Natural killer cell treated with Interleukin-12 subunit alpha and Interleukin-12 subunit beta and Interleukin-15 and Interleukin-18, amount 100 ng/mL, for 72 hours (primary cell): ENCODE data around the gene CRYGA. TPM values are rescaled to one million over a fixed set of nuclear protein-coding genes. Genes with fewer than 3 reads are reported as not detected.

ENCODE experiments used
- ATAC-seq, 2 donors: fragments of 150-1000 bp; cut with Tn5 transposase in 1 of 2; sonication (Bioruptor Pico), chemical (Tn5 transposase) in 1 of 2; 2 replicates each; pipeline ENCODE4 v1.10.0; 2021
- DNase-seq: peaks from one replicate; pipeline ENCODE4 v3.0.0; 2022; ENCODE audit warnings: low spot score
- H3K27ac Mint-ChIP-seq, 2 donors: 1 replicate in 1 of 2; 2 replicates in 1 of 2; pipeline ENCODE4 v1.8.0; 2022; ENCODE audit warnings: mixed read lengths in 2 of 2, mild to moderate bottlenecking in 1 of 2, moderate library complexity in 1 of 2
- H3K27me3 Mint-ChIP-seq, 2 donors: 1 replicate in 1 of 2; 2 replicates in 1 of 2; pipeline ENCODE4 v1.8.0; 2022; ENCODE audit warnings: mixed read lengths in 2 of 2
- H3K36me3 Mint-ChIP-seq: one replicate; pipeline ENCODE4 v1.8.0; 2022; ENCODE audit warnings: mixed read lengths
- H3K4me1 Mint-ChIP-seq, 2 donors: 1 replicate in 1 of 2; 2 replicates in 1 of 2; pipeline ENCODE4 v1.8.0; 2022; ENCODE audit warnings: low read depth in 2 of 2, mixed read lengths in 2 of 2, mild to moderate bottlenecking in 1 of 2
- H3K4me3 Mint-ChIP-seq: one replicate; pipeline ENCODE4 v1.8.0; 2022; ENCODE audit warnings: mixed read lengths
- H3K9me3 Mint-ChIP-seq: 2 replicates; pipeline ENCODE4 v1.8.0; 2022; ENCODE audit warnings: mixed read lengths
- total RNA-seq, 2 donors: library from RNA; stranded (reverse); gene quantifications; one replicate each; pipeline ENCODE4 v1.2.3, GENCODE V29; 2022

Gene CRYGA
- total RNA-seq, 2 donors from 2014 or later = not detected

DNA sequence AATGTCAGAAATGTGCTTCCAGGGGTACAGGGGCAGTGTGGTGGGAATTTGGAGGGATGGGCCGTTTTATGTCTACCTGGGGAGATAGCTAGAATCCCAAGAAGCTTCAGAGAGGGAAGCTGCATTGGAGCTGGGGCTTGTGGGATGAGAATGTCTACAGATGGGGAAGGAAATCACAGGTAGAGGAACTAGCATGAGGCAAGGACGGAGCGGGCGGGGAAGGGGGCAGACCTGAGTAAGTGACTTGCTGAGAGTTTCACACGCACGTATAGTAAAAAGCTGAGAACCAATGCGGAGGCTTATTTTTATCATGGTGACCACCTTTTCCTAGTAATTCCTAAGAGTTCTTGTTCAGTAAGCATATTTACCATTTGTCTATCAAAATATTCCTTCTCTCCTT is 20.1 kb upstream of the CRYGA start:
- DNase-seq (no peak), ATAC-seq (no peak)
- Mint-ChIP-seq H3K9me3 (no peaks in the 10 kb centered on the region), H3K36me3 (no peaks in the 10 kb centered on the region), H3K27ac (peak overlapping the region in 1 of 2 donors; percentile 23), H3K4me3 (no peak overlapping the region), H3K4me1 (peaks cover 0 to 5% of the 10 kb centered on the region in 2 donors), H3K27me3 (peaks cover 21 to 23% of the 10 kb centered on the region in 2 donors)

DNA sequence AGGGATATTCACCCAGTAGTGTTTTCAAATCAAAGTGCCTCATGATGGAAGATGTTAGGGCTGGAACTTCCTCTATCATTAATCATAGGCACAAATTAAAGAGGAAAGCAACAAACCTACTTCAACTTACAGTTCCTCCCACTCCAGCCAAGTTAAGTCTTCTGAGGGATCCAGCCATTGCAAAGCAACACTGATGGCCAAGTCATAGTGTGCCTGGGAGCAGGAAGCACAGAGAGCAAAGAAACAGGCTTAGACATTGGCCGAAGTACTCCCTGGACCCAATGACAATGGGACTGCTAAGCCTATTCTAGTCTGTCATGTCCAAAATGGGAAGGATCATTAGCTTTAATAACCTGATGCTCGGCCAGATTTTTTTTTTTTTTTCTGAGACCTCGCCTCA is 19.4 kb upstream of the CRYGA start:
- Mint-ChIP-seq H3K4me3 (no peak overlapping the region), H3K27ac (peak overlapping the region in 1 of 2 donors; percentile 23), H3K4me1 (peaks cover 0 to 5% of the 10 kb centered on the region in 2 donors), H3K36me3 (no peaks in the 10 kb centered on the region), H3K9me3 (no peaks in the 10 kb centered on the region), H3K27me3 (peaks cover 20 to 23% of the 10 kb centered on the region in 2 donors)
- DNase-seq = no peak
- no peak for ATAC-seq

DNA sequence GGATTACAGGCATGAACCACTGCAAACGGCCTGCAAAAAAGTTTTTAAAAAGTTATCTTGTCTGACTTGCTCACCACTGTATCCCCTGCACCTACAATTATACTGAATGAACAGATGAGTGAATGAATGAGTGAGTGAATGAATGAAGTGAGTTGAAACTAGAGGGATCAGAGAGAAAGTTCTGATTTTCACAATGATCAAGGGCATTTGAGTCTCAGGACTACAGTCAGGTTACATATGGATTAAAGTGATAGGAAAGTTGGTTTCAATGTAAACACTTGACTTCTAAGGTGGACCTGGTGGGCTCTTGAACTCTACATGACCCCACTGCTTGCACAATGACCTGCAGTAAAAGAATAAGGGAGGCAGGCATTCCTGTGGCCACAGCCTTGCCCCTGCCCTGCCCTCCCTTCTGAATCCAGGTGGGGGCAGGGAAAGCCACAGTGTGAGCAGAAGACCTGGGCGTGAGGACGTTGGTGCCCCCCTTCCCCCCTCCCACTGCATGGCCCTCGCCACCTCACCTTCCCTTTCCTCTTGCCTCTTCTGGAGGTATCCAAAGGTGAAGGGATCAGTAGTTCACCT is 15.7 kb upstream of the CRYGA start:
- DNase-seq = no peak
- H3K4me1 Mint-ChIP-seq = peaks cover 6 to 7% of the 10 kb centered on the region in 2 donors
- peaks cover 15 to 21% of the 10 kb centered on the region in 2 donors for H3K27me3 Mint-ChIP-seq
- H3K36me3 Mint-ChIP-seq = no peaks in the 10 kb centered on the region
- ATAC-seq = no peak
- no peaks in the 10 kb centered on the region for H3K9me3 Mint-ChIP-seq
- no peak overlapping the region for H3K27ac Mint-ChIP-seq
- H3K4me3 Mint-ChIP-seq = no peak overlapping the region

DNA sequence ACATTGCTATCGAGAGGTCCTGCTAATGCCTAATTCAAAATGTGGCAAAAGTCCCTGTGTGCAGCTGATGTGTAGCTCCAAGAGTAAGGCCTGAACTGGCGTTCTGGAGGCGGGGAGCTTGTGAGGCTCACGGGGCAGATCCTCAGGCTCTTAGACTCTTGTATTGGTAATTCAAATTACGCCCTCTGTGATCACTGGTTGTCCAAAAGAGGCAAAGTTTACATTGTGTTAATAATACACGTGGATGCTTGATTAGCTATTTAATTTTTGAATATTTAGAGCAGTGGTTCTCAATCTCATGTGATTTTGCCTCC is 12.4 kb upstream of the CRYGA start:
- Mint-ChIP-seq H3K36me3 (no peaks in the 10 kb centered on the region), H3K27ac (no peak overlapping the region), H3K27me3 (peaks cover 7 to 14% of the 10 kb centered on the region in 2 donors), H3K4me1 (peaks cover 2 to 6% of the 10 kb centered on the region in 2 donors), H3K9me3 (no peaks in the 10 kb centered on the region), H3K4me3 (no peak overlapping the region)
- DNase-seq (no peak), ATAC-seq (no peak)

DNA sequence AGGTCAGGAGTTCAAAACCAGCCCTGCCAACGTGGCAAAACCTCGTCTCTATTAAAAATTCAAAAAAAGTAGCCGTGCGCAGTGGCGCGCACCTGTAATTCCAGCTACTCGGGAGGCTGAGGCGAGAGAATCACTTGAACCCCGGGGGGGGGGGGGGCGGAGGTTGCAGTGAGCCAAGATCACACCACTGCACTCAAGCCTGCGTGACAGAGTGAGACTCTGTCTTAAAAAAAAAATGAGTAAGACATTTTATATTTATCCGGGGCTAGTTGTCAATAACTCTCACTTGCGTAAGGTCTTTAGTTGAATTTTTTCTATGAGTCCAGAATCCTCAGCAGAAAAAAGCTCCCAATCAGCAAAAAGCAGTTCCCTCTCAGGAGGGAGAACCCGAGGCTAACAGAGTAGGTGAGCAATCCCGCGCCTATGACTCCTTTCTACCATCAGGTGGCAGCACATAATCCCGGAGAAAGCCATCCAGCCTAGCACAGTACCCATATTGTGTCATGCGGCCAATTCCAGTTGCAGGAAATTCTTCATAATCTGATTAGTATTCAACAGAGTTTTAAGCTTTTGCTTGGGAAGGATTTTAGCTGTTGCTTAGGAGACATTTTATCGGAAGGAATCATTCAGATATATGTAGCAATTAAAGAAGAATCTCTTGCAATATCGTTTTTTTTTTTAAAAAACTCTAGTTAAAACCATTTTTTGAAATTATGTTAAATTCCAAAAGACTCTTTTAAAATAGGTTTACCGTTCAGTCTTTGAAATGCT is 11.9 kb upstream of the CRYGA start:
- ATAC-seq (peak; percentile 85 to 86), DNase-seq (peak; percentile 72)
- no peaks in the 10 kb centered on the region for H3K9me3 Mint-ChIP-seq
- H3K27ac Mint-ChIP-seq = no peak overlapping the region
- no peaks in the 10 kb centered on the region for H3K36me3 Mint-ChIP-seq
- peaks cover 7 to 15% of the 10 kb centered on the region in 2 donors for H3K27me3 Mint-ChIP-seq
- no peak overlapping the region for H3K4me3 Mint-ChIP-seq
- H3K4me1 Mint-ChIP-seq = peaks cover 2 to 6% of the 10 kb centered on the region in 2 donors

DNA sequence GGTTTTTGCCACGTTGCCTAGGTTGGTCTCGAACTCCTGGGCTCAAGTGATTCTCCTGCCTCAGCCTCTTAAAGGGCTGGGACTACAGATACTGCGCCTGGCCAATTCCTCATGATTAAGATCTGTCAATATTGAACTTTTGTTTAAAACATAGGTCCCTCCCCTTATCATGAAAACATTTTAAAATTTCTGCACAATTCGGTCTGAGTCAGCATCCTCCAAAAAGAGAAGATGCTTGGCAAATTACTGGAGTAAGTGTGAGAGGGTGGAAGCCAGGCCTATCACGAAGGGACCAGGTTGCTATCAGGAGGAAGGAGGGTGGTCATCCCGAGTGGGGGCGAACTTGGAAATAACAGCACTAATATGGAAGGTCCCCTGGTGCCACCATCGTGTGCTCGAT is 10.8 kb upstream of the CRYGA start:
- peaks cover 11 to 21% of the 10 kb centered on the region in 2 donors for H3K27me3 Mint-ChIP-seq
- no peaks in the 10 kb centered on the region for H3K36me3 Mint-ChIP-seq
- H3K27ac Mint-ChIP-seq = no peak overlapping the region
- ATAC-seq (no peak), DNase-seq (no peak)
- no peaks in the 10 kb centered on the region for H3K9me3 Mint-ChIP-seq
- no peak overlapping the region for H3K4me3 Mint-ChIP-seq
- peaks cover 2 to 6% of the 10 kb centered on the region in 2 donors for H3K4me1 Mint-ChIP-seq

DNA sequence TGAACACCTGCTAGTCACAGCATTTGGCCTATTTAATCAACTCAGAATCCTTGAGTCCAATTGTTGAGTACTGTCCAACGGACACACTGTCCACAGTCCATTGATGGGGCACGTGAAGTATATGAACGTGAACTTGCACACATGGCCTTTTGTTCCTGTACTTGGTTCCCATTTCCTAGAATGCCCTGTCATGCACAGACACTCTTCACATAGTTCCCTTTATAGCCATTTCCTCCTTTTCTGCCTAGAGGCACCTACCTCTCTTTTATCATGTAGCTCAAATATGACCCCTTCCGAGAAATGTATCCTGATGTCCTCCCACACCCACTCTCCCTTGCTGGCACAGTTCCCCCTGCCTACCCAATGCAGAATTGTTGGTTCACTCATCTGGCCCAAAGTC is 8.7 kb upstream of the CRYGA start:
- Mint-ChIP-seq H3K9me3 (no peaks in the 10 kb centered on the region), H3K4me3 (no peak overlapping the region), H3K27me3 (peaks cover 11 to 21% of the 10 kb centered on the region in 2 donors), H3K27ac (no peak overlapping the region), H3K36me3 (no peaks in the 10 kb centered on the region), H3K4me1 (peaks cover 2 to 6% of the 10 kb centered on the region in 2 donors)
- ATAC-seq (no peak), DNase-seq (no peak)

DNA sequence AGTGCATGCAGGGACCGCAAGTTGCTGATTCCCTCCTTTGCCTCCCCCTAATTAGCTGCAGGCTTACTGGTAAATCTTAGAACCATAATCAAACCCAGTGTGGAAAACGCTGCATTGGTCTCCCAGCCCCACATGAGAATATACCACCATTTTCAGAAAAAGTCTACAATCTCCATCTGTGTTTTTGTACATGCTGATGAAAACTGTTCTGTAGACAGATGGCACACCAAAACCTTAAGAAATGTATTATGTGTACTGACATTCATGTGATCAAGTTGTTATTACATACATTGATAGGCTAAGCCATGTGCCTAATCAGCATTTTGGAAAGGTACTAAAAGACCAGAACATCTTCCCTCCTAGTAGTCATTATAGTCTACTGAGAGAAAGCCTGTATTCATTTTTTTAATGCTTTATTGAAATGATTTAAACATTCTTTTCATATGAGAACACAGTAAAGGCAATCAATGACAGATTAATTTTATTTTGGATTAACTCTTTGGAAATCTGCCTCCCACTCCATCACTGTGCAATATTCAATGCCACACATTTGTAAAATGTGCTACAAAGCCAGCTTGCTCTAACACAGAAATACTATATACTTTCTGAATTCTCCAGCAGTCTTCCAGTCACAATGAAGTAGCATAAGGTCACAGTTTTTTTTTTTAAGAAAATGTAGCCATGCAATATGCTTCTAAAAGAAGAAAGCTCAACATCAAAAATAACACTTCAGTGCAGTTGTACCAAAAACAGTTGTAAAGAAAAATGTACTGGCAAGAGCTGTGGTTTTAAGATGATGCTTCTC is 1.8 kb upstream of the CRYGA start:
- ATAC-seq (no peak), DNase-seq (no peak)
- Mint-ChIP-seq H3K27ac (no peak overlapping the region), H3K36me3 (no peaks in the 10 kb centered on the region), H3K4me1 (no peaks in the 10 kb centered on the region), H3K27me3 (peaks cover 9 to 13% of the 10 kb centered on the region in 2 donors), H3K4me3 (no peak overlapping the region), H3K9me3 (no peaks in the 10 kb centered on the region)

DNA sequence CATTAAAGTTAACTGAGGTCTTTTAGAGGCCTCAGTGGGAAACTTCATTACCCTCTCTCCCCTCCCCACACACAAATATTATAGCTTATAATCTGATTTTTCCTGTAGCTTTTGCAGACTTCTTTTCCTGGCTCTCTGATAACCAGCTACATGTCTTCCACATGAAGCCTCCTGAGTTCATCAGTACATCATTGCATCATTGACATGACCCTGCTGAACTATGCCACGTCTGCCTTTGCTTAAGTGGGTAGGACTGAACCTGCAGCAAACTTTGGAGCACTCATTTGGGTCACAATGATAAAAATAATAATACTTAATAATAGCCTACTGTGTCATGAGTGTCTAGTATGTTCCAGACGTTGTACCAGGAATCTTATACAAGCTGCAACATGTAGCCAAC is 7.0 kb downstream of the CRYGA start:
- Mint-ChIP-seq H3K9me3 (no peaks in the 10 kb centered on the region), H3K4me3 (no peak overlapping the region), H3K27me3 (peaks cover 0 to 3% of the 10 kb centered on the region in 2 donors), H3K27ac (no peak overlapping the region), H3K36me3 (no peaks in the 10 kb centered on the region), H3K4me1 (no peaks in the 10 kb centered on the region)
- DNase-seq (no peak), ATAC-seq (no peak)

DNA sequence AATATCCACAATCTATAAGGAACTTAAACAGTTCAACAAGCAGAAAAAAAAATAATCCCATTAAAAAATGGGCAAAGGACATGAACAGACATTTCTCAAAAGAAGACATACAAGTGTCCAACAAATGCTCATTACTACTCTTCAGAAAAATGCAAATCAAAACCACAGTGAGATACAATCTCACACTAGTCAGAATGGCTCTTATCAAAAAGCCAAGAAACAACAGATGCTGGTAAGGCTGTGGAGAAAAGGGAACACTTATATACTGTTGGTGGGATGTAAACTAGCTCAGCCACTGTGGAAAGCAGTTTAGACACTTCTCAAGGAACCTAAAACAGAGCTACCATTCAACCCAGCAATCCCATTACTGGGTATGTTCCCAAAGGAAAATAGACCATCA is 10.2 kb downstream of the CRYGA start:
- Mint-ChIP-seq H3K9me3 (peaks cover 4% of the 10 kb centered on the region), H3K27me3 (no peaks in the 10 kb centered on the region), H3K4me3 (no peak overlapping the region), H3K36me3 (peaks cover 5% of the 10 kb centered on the region), H3K27ac (no peak overlapping the region), H3K4me1 (no peaks in the 10 kb centered on the region)
- ATAC-seq (no peak), DNase-seq (no peak)

DNA sequence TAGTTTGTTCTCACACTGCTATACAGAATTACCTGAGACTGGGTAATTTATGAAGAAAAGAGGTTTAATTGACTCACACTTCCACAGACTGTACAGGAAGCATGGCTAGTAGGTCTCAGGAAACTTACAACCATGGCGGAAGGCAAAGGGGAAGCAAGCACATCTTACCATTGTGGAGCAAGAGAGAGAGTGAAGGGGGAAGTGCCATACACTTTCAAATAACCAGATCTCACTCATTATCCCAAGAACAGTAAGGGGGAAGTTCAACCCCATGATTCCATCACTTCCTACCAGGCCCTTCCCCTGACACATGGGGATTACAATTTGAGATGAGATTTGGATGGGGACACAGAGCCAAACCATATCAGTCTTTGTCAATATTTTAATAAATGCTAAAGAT is 12.4 kb downstream of the CRYGA start:
- Mint-ChIP-seq H3K4me3 (no peak overlapping the region), H3K27ac (no peak overlapping the region), H3K36me3 (peaks cover 5% of the 10 kb centered on the region), H3K27me3 (peaks cover 0 to 3% of the 10 kb centered on the region in 2 donors), H3K9me3 (peaks cover 4% of the 10 kb centered on the region), H3K4me1 (no peaks in the 10 kb centered on the region)
- ATAC-seq (no peak), DNase-seq (no peak)

DNA sequence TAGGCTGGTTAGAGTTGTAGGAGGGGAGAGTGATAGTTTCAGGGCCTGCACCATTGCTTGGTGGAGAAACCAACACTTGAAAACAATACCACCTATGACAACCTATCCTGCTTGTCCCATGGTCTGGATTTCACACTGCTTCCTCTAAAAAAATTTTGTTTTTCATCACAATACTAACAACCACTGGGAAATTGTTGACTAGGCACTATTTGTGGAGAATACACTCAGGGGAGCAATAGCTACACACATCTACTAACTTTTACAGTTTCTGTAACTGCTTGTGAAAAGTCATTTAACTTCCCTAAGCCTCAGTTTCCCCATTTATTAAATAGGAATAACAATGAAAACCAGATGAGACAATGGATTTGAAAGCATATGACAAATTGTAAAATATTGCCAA is 13.3 kb downstream of the CRYGA start:
- Mint-ChIP-seq H3K9me3 (peaks cover 4% of the 10 kb centered on the region), H3K4me1 (no peaks in the 10 kb centered on the region)

DNA sequence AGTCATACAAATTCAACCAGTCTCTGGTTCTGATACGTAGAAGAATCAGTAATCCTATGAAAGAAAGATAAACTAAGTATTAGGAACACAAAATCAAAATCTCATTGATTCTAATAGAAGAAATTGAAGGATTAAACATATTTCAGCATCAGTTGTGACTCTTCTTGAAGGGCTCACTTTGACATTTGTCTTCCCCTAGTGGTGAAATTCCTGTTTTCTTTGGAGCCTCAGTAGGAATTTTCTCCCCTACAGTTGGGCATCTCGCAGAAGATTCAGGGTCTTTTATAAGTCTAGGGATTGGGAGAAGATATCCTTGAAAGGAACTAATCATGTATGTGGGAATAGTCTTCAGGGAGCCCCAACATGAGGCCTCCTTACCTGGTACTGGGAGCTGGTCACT is 14.6 kb downstream of the CRYGA start:
- H3K4me3 Mint-ChIP-seq = no peak overlapping the region
- no peak for DNase-seq
- peaks cover 0 to 3% of the 10 kb centered on the region in 2 donors for H3K27me3 Mint-ChIP-seq
- peaks cover 5% of the 10 kb centered on the region for H3K36me3 Mint-ChIP-seq
- no peaks in the 10 kb centered on the region for H3K4me1 Mint-ChIP-seq
- ATAC-seq = no peak
- no peak overlapping the region for H3K27ac Mint-ChIP-seq
- H3K9me3 Mint-ChIP-seq = peaks cover 4% of the 10 kb centered on the region

More for the DNA sequence above, 13.3 kb downstream of the CRYGA start:
- DNase-seq (no peak), ATAC-seq (no peak)
- Mint-ChIP-seq H3K36me3 (peaks cover 5% of the 10 kb centered on the region), H3K27ac (no peak overlapping the region), H3K27me3 (peaks cover 0 to 3% of the 10 kb centered on the region in 2 donors), H3K4me3 (no peak overlapping the region)

DNA sequence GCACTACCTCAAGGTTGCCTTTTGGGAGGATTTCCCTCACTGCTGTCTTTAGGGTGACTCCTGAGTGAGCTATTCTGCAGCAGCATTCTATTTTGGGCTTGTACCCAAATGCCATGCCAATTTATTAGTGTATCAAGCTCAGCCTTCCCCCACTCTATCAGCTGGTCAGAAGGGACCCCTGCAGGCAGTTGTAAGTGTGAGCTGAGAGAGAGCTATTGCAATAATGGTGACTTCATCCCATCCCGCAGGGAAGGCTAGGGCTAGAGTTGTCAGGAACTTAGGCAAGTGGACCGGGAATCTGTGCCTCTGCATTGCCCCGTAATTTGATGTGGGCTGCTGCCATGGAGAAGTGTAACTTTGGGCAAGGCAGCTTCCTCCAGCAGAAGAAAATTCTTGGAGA is 15.6 kb downstream of the CRYGA start:
- Mint-ChIP-seq H3K36me3 (peaks cover 5% of the 10 kb centered on the region), H3K9me3 (peaks cover 4% of the 10 kb centered on the region), H3K4me1 (no peaks in the 10 kb centered on the region), H3K4me3 (no peak overlapping the region), H3K27me3 (peaks cover 0 to 3% of the 10 kb centered on the region in 2 donors), H3K27ac (no peak overlapping the region)
- DNase-seq (no peak), ATAC-seq (no peak)
